ENCODE measurements around the gene NSUN2.

Gene NSUN2

GRCh38 chr5:6616632-6617031 lies 16.2 kb downstream of the NSUN2 start:
- H3K9ac ChIP-seq (ENCODE audit: low read depth, low read length): no peak overlapping the region
- no peaks in the 10 kb centered on the region for H3K4me1 ChIP-seq (ENCODE audit: insufficient read depth, low read length)
- no peak overlapping the region for H3K27ac ChIP-seq (ENCODE audit: low read length)
- peaks cover 97% of the 10 kb centered on the region for H3K36me3 ChIP-seq (ENCODE audit: insufficient read depth, low read depth, low read length)
- H3K9me3 ChIP-seq (ENCODE audit: insufficient read depth, low read depth, low read length): no peaks in the 10 kb centered on the region
- no peak overlapping the region for H3K4me3 ChIP-seq (ENCODE audit: low read length)
- H3K27me3 ChIP-seq (ENCODE audit: insufficient read depth, low read length): no peaks in the 10 kb centered on the region

DNA sequence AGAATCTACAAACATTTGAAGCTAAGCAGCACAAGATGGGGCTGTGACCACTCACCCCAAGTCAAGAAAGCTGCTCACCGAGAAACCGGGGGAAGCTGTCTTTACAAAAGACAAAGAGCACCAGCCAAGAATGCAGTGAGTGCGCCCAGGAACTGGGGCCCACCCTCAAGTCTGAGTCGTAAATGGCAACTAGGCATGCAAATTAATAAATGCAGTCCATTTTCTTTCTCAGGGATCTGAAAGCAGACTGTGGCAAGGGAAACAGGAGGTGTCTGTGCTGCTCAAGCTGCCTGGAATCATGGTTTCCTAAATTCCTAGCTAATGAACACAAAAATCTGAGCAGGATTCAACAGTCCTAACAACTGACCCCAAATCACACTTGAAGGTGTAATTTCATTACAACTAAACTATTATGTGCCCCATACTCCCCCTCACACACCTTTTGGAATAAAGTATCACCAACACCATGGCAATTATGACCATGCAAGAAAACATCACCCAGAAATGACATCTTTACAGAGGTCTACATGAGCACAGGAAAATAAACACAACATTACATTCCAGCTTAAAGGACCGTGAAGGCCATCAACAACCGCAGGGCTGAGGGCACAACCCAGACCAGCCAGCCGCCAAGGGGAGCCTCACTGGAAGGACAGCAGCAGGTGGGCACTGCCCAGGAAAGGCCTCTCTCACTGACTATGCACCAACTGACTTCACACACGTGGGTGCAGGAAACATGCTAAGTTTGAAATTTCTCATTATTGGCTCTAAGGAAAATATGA lies 17.6 kb downstream of the NSUN2 start:
- H3K9me3 ChIP-seq (ENCODE audit: insufficient read depth, low read depth, low read length): no peaks in the 10 kb centered on the region
- no peak overlapping the region for H3K9ac ChIP-seq (ENCODE audit: low read depth, low read length)
- no peaks in the 10 kb centered on the region for H3K27me3 ChIP-seq (ENCODE audit: insufficient read depth, low read length)
- no peaks in the 10 kb centered on the region for H3K4me1 ChIP-seq (ENCODE audit: insufficient read depth, low read length)
- no peak overlapping the region for H3K27ac ChIP-seq (ENCODE audit: low read length)
- peaks cover 100% of the 10 kb centered on the region for H3K36me3 ChIP-seq (ENCODE audit: insufficient read depth, low read depth, low read length)
- no peak overlapping the region for H3K4me3 ChIP-seq (ENCODE audit: low read length)

DNA sequence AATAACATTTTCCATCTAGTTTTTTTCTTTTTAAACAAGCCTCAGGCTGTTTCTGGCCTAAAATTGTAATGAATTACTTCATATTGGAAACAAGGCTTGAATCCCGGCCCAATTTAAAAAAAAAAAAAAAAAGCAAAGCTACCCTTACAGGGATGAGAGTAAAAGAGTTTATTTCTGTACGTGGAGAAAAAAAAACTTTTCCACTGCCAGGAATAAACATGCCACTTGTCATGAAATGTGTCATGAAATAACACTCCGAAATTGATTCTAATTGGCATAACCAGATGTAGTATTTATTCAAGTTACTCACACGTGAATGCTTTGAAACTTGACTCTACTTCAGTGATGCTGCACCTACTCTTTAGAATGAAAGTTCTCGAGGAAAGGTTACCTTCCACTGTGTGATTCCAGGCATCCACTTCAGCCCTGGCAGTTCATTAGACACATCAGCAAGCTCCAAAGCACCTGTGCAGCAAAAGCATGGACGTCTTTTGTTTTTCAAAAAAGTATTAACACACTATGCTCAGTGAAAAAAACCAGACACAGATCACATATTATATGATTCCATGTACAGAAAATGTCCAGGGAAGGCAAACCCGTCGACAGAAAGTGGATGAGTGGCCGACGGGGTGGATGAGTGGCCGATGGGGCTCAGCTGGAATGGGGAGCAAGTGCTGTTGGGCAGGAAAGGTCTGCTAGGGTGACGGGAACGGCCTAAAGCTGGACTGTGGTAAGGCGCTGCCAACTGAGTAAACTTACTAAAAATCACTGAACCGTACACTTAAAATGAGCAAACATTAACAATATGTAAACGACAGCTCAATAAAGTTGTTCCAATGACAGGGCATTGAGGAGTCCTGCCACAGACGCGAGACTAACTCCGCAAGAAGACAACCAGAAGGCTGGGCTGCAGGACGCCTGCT lies 21.2 kb downstream of the NSUN2 start:
- H3K4me1 ChIP-seq (ENCODE audit: insufficient read depth, low read length): no peaks in the 10 kb centered on the region
- no peak overlapping the region for H3K27ac ChIP-seq (ENCODE audit: low read length)
- no peak overlapping the region for H3K4me3 ChIP-seq (ENCODE audit: low read length)
- H3K9ac ChIP-seq (ENCODE audit: low read depth, low read length): no peak overlapping the region
- H3K27me3 ChIP-seq (ENCODE audit: insufficient read depth, low read length): no peaks in the 10 kb centered on the region
- H3K36me3 ChIP-seq (ENCODE audit: insufficient read depth, low read depth, low read length): peaks cover 100% of the 10 kb centered on the region
- no peaks in the 10 kb centered on the region for H3K9me3 ChIP-seq (ENCODE audit: insufficient read depth, low read depth, low read length)

- H3K36me3 ChIP-seq (ENCODE audit: insufficient read depth, low read depth, low read length): peaks cover 99% of the 10 kb centered on the region
- H3K9ac ChIP-seq (ENCODE audit: low read depth, low read length): no peak overlapping the region
- no peaks in the 10 kb centered on the region for H3K9me3 ChIP-seq (ENCODE audit: insufficient read depth, low read depth, low read length)
Measured at GRCh38 chr5:6608016-6608415, 24.8 kb downstream of the NSUN2 start.

GRCh38 chr5:6607559-6607936 lies 25.3 kb downstream of the NSUN2 start:
- Histone ChIP-seq H3K27ac (ENCODE audit: low read length) (no peak overlapping the region), H3K36me3 (ENCODE audit: insufficient read depth, low read depth, low read length) (peaks cover 99% of the 10 kb centered on the region)

More at GRCh38 chr5:6608016-6608415, 24.8 kb downstream of the NSUN2 start:
- no peak overlapping the region for H3K4me3 ChIP-seq (ENCODE audit: low read length)
- no peaks in the 10 kb centered on the region for H3K4me1 ChIP-seq (ENCODE audit: insufficient read depth, low read length)
- H3K27me3 ChIP-seq (ENCODE audit: insufficient read depth, low read length): no peaks in the 10 kb centered on the region
- H3K27ac ChIP-seq (ENCODE audit: low read length): no peak overlapping the region

DNA sequence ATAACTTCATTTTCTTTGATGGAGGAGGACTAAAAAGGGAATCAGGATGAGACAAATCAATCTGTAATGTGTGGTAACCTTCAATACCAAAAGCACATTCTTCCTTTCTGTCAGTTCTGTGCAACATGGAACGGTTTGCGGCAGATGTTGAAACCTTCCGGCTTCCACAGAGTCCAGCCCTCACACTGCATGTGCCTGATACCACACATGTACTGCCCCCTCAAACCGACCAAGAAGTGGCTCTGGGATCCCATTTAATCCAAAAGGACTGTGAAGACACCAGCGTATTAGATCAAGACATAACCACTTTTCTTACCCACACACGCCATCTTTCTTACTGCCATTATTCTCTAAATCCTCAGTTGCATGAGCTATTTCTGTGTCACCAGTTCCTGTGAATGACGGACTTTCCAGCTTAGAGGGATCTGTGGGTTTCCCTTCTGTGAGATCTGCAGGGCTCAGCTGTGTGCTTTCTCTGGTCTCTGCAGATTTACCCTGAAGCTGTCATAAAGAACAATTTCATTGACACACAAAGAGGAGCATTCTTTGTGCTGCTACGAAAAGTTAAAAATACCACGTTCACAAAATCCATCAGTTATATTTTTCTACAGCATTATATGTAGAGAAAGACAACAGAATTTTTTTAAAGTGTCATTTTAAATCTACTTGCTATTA lies 25.8 kb downstream of the NSUN2 start:
- Histone ChIP-seq H3K27ac (ENCODE audit: low read length) (no peak overlapping the region), H3K4me3 (ENCODE audit: low read length) (no peak overlapping the region), H3K9me3 (ENCODE audit: insufficient read depth, low read depth, low read length) (no peaks in the 10 kb centered on the region), H3K9ac (ENCODE audit: low read depth, low read length) (no peak overlapping the region), H3K36me3 (ENCODE audit: insufficient read depth, low read depth, low read length) (peaks cover 99% of the 10 kb centered on the region), H3K4me1 (ENCODE audit: insufficient read depth, low read length) (no peaks in the 10 kb centered on the region), H3K27me3 (ENCODE audit: insufficient read depth, low read length) (no peaks in the 10 kb centered on the region)

More at GRCh38 chr5:6607559-6607936, 25.3 kb downstream of the NSUN2 start:
- H3K4me3 ChIP-seq (ENCODE audit: low read length): no peak overlapping the region
- H3K4me1 ChIP-seq (ENCODE audit: insufficient read depth, low read length): no peaks in the 10 kb centered on the region
- no peak overlapping the region for H3K9ac ChIP-seq (ENCODE audit: low read depth, low read length)
- H3K27me3 ChIP-seq (ENCODE audit: insufficient read depth, low read length): no peaks in the 10 kb centered on the region
- H3K9me3 ChIP-seq (ENCODE audit: insufficient read depth, low read depth, low read length): no peaks in the 10 kb centered on the region

DNA sequence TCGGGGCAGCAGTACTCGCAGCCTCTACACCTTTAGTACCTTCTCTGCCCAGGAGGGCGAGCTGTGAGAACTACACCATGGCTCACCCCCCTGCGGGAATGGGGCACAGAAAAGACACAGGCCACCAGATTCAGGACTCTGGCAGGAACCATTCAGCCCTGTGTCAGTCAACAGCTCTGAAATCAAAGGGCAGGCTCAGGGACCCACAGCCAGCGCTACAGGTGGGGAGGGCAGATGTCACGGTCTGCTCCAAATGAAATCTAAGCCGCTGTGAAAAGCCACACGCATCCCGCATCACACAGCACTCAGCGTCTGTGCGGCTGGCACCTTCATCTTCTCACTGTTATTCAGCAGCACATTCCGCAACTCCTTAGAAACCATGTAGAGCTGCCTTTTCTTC lies 27.9 kb downstream of the NSUN2 start:
- H3K9me3 ChIP-seq (ENCODE audit: insufficient read depth, low read depth, low read length): no peaks in the 10 kb centered on the region
- no peak overlapping the region for H3K9ac ChIP-seq (ENCODE audit: low read depth, low read length)
- H3K27ac ChIP-seq (ENCODE audit: low read length): no peak overlapping the region
- no peaks in the 10 kb centered on the region for H3K4me1 ChIP-seq (ENCODE audit: insufficient read depth, low read length)
- H3K4me3 ChIP-seq (ENCODE audit: low read length): no peak overlapping the region
- no peaks in the 10 kb centered on the region for H3K27me3 ChIP-seq (ENCODE audit: insufficient read depth, low read length)
- H3K36me3 ChIP-seq (ENCODE audit: insufficient read depth, low read depth, low read length): peaks cover 99% of the 10 kb centered on the region

GRCh38 chr5:6604341-6604740 lies 28.5 kb downstream of the NSUN2 start:
- Histone ChIP-seq H3K36me3 (ENCODE audit: insufficient read depth, low read depth, low read length) (peaks cover 99% of the 10 kb centered on the region), H3K27ac (ENCODE audit: low read length) (no peak overlapping the region)

GRCh38 chr5:6603643-6604042 lies 29.2 kb downstream of the NSUN2 start:
- H3K27me3 ChIP-seq (ENCODE audit: insufficient read depth, low read length): no peaks in the 10 kb centered on the region
- H3K27ac ChIP-seq (ENCODE audit: low read length): no peak overlapping the region
- H3K9me3 ChIP-seq (ENCODE audit: insufficient read depth, low read depth, low read length): no peaks in the 10 kb centered on the region
- H3K9ac ChIP-seq (ENCODE audit: low read depth, low read length): no peak overlapping the region
- peaks cover 99% of the 10 kb centered on the region for H3K36me3 ChIP-seq (ENCODE audit: insufficient read depth, low read depth, low read length)
- H3K4me1 ChIP-seq (ENCODE audit: insufficient read depth, low read length): no peaks in the 10 kb centered on the region
- no peak overlapping the region for H3K4me3 ChIP-seq (ENCODE audit: low read length)

More at GRCh38 chr5:6604341-6604740, 28.5 kb downstream of the NSUN2 start:
- H3K27me3 ChIP-seq (ENCODE audit: insufficient read depth, low read length): no peaks in the 10 kb centered on the region
- H3K4me3 ChIP-seq (ENCODE audit: low read length): no peak overlapping the region
- H3K9me3 ChIP-seq (ENCODE audit: insufficient read depth, low read depth, low read length): no peaks in the 10 kb centered on the region
- H3K9ac ChIP-seq (ENCODE audit: low read depth, low read length): no peak overlapping the region
- no peaks in the 10 kb centered on the region for H3K4me1 ChIP-seq (ENCODE audit: insufficient read depth, low read length)

- no peaks in the 10 kb centered on the region for H3K27me3 ChIP-seq (ENCODE audit: insufficient read depth, low read length)
- H3K9me3 ChIP-seq (ENCODE audit: insufficient read depth, low read depth, low read length): no peaks in the 10 kb centered on the region
- no peaks in the 10 kb centered on the region for H3K4me1 ChIP-seq (ENCODE audit: insufficient read depth, low read length)
- H3K9ac ChIP-seq (ENCODE audit: low read depth, low read length): no peak overlapping the region
- H3K27ac ChIP-seq (ENCODE audit: low read length): no peak overlapping the region
- H3K36me3 ChIP-seq (ENCODE audit: insufficient read depth, low read depth, low read length): peaks cover 99% of the 10 kb centered on the region
- no peak overlapping the region for H3K4me3 ChIP-seq (ENCODE audit: low read length)
Measured at GRCh38 chr5:6602441-6602840, 30.4 kb downstream of the NSUN2 start.

GRCh38 chr5:6601816-6602215 lies 31.0 kb downstream of the NSUN2 start:
- Histone ChIP-seq H3K9ac (ENCODE audit: low read depth, low read length) (no peak overlapping the region), H3K4me3 (ENCODE audit: low read length) (no peak overlapping the region), H3K4me1 (ENCODE audit: insufficient read depth, low read length) (no peaks in the 10 kb centered on the region), H3K9me3 (ENCODE audit: insufficient read depth, low read depth, low read length) (no peaks in the 10 kb centered on the region), H3K27ac (ENCODE audit: low read length) (no peak overlapping the region), H3K36me3 (ENCODE audit: insufficient read depth, low read depth, low read length) (peaks cover 99% of the 10 kb centered on the region), H3K27me3 (ENCODE audit: insufficient read depth, low read length) (no peaks in the 10 kb centered on the region)
